Tibial nerve (tissue), 4 donors: ENCODE data around the gene RBP2. TPM values are rescaled to one million over a fixed set of nuclear protein-coding genes. Genes with fewer than 3 reads are reported as not detected.

Source experiments
- DNase-seq, 2 donors: peaks; one replicate each; pipeline ENCODE4 v3.0.0-alpha.2; 2019; ENCODE audit warnings: low spot score in 2 of 2
- H3K27ac ChIP-seq, 4 donors: fragments of 200-600 bp; sonication (generic) in 3 of 4; one replicate each; pipeline ENCODE4 v1.5.1; 2017 to 2019; ENCODE audit warnings: mild to moderate bottlenecking in 1 of 4
- H3K27me3 ChIP-seq, 2 donors: fragments of 200-600 bp; sonication (generic) in 1 of 2; one replicate each; pipeline versions ENCODE4 v1.5.1 to v1.6.0; 2017 to 2019
- H3K36me3 ChIP-seq, 3 donors: fragments of 200-600 bp; sonication (generic); one replicate each; pipeline ENCODE4 v1.5.1; 2018 to 2019
- H3K4me1 ChIP-seq, 4 donors: fragments of 200-600 bp; sonication (generic) in 3 of 4; one replicate each; pipeline ENCODE4 v1.5.1; 2017 to 2019
- H3K4me3 ChIP-seq, 4 donors: fragments of 200-600 bp; sonication (generic) in 3 of 4; one replicate each; pipeline ENCODE4 v1.5.1; 2017 to 2019; ENCODE audit warnings: mild to moderate bottlenecking in 1 of 4, moderate library complexity in 1 of 4
- H3K9me3 ChIP-seq, 4 donors: fragments of 200-600 bp; sonication (generic) in 3 of 4; one replicate each; pipeline ENCODE4 v1.5.1; 2017 to 2019
- EP300 ChIP-seq, 2 donors: sonication (generic); formaldehyde crosslinking; IDR thresholded peaks; one replicate each; pipeline ENCODE4 v1.6.1; 2017; ENCODE audit warnings: antibody characterized with exemption in 2 of 2, mild to moderate bottlenecking in 1 of 2
- POLR2A ChIP-seq, 2 donors: fragments of 450-650 bp; IDR thresholded peaks; one replicate each; pipeline ENCODE4 v1.6.1; 2017; ENCODE audit warnings: antibody characterized with exemption in 2 of 2, mild to moderate bottlenecking in 2 of 2, moderate library complexity in 2 of 2
- WGBS, 2 donors: methylation state at CpG; one replicate each; pipeline ENCODE4 v1.1.5; 2018; 5-methylcytosine and 5-hydroxymethylcytosine counted together
- total RNA-seq, 4 donors: library from RNA; depleted of rRNA; stranded (reverse); fragments of >200 nt; gene quantifications; one replicate each; pipeline ENCODE4 v1.1.0, GENCODE V29; 2016
- TF ChIP-seq, protein P1 (sequence below), 5 experiments: fragments of 200-600 bp in 3 of 5; fragments of 450-650 bp in 2 of 5; sonication (generic) in 3 of 5; IDR thresholded peaks; one replicate each; pipeline ENCODE4 v1.5.1; 2016 to 2019; ENCODE audit warnings: antibody characterized with exemption in 5 of 5, mild to moderate bottlenecking in 3 of 5, moderate library complexity in 2 of 5

RBP2 gene
- not detected for total RNA-seq

DNA sequence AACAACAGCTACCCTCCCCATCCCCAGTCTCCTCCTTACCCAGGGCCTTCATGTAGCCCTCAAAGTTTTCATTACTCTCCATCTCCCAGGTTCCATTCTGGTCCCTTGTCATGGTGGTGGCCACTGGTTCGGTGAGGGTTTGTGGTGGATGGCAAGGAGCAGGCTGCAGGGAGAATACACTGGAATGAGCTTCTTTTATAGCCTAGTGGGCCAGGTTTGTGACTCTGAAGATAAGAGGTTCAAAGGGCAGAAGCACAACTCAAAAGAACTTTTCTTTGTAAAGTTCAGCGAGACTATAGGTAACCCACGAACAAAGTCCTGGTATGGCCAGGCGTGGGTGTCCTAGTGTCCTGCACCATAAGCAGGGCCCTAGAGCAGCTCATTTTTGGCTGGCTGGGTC lies at the start of gene RBP2:
RBP2 (minus strand) TSS at position 169 of the 400 bp plus-strand sequence; CDS start at position 112, 57 bp downstream.
- TF ChIP-seq POLR2A (IDR thresholded peaks at IDR 0.05) = no peak
- TF ChIP-seq, protein P1, sequence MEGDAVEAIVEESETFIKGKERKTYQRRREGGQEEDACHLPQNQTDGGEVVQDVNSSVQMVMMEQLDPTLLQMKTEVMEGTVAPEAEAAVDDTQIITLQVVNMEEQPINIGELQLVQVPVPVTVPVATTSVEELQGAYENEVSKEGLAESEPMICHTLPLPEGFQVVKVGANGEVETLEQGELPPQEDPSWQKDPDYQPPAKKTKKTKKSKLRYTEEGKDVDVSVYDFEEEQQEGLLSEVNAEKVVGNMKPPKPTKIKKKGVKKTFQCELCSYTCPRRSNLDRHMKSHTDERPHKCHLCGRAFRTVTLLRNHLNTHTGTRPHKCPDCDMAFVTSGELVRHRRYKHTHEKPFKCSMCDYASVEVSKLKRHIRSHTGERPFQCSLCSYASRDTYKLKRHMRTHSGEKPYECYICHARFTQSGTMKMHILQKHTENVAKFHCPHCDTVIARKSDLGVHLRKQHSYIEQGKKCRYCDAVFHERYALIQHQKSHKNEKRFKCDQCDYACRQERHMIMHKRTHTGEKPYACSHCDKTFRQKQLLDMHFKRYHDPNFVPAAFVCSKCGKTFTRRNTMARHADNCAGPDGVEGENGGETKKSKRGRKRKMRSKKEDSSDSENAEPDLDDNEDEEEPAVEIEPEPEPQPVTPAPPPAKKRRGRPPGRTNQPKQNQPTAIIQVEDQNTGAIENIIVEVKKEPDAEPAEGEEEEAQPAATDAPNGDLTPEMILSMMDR (IDR thresholded peaks at IDR 0.05) = no peak
- no peaks in the 10 kb centered on the region for H3K27me3 ChIP-seq
- DNase-seq = no peak
- no peak within 1 kb of the TSS for H3K4me3 ChIP-seq
- no peaks in the 10 kb centered on the region for H3K4me1 ChIP-seq
- WGBS, 2 donors = 95 to 96% methylated on average over 4 of the region's 4 CpGs
- H3K27ac ChIP-seq = peak within 1 kb of the TSS in 1 of 4 donors; percentile 23
- peaks cover 0 to 3% (median 0%) of the 10 kb centered on the region in 4 donors for H3K9me3 ChIP-seq
- H3K36me3 ChIP-seq = peaks cover 0 to 5% (median 0%) of the 10 kb centered on the region in 3 donors

DNA sequence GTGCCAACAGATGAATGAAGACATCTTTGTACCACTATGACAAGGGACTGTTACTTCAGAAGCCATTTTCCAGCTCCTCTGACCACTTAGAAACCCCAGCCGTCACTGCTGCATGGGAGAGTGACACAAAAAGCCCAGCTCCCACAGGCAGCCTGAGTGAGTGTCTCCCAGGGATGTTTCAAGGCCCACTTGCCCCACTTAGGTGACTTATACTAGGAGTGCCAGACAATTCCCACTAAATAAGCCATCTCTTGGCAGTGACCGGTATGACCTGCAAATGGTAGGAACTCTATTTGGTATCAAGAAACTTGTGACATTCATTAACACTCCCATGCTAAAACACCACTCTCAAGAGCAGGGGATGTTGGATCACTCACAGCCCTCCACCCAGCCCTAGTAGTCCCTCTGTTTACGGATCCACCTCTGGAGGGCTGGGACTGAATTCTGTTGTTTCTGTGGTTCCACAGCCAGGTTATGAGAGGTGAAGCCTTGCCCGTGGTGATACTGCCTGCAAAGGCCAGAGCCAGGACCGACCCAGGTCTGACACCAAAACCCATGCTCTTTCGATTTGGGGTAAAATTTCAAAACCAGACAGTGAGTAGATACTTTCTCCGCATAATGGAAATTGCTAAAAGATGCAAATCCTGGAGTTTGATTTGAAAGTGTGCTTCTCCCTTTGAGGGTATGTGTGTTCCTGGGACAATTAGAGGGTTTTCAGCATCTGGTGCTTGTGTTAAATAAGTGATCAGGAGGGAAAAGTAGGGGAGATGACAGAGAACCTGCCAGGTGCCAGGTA lies 48.7 kb upstream of the RBP2 start:
- no peaks in the 10 kb centered on the region for H3K27me3 ChIP-seq
- TF ChIP-seq POLR2A (IDR thresholded peaks at IDR 0.05) (no peak), EP300 (IDR thresholded peaks at IDR 0.05) (no peak)
- TF ChIP-seq, protein P1 (IDR thresholded peaks at IDR 0.05) = no peak
- no peaks in the 10 kb centered on the region for H3K4me1 ChIP-seq
- H3K36me3 ChIP-seq = no peaks in the 10 kb centered on the region
- DNase-seq = no peak
- no peak overlapping the region for H3K4me3 ChIP-seq
- H3K27ac ChIP-seq = no peak overlapping the region
- WGBS, 2 donors = 92% methylated on average over 7 of the region's 7 CpGs
- no peaks in the 10 kb centered on the region for H3K9me3 ChIP-seq

DNA sequence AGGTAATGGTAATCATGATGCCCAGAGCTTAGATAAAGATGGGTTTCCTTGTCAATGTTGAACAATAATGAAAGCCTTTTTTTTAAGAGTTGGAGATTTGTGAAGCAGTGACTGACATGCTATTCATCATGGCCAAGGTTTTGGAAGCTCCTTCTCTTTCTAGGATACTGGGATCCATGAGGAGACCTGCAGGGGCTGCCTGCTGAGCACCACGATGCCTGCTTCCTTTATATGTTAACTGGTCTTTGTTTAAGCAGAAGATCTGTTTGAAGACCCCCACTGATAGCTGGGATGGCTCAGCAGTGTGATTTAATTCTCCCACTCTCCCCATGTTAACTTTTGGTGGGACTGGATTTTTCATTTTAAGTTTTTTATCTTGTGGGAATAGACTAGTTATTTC lies 47.4 kb upstream of the RBP2 start:
- Histone ChIP-seq H3K4me3 (no peak overlapping the region), H3K9me3 (no peaks in the 10 kb centered on the region), H3K36me3 (no peaks in the 10 kb centered on the region), H3K27me3 (no peaks in the 10 kb centered on the region), H3K4me1 (no peaks in the 10 kb centered on the region), H3K27ac (no peak overlapping the region)
- TF ChIP-seq POLR2A (IDR thresholded peaks at IDR 0.05) (no peak), EP300 (IDR thresholded peaks at IDR 0.05) (no peak)
- TF ChIP-seq, protein P1 (IDR thresholded peaks at IDR 0.05) = no peak
- 67 to 87% methylated on average over 1 of the region's 1 CpG for WGBS, 2 donors
- no peak for DNase-seq

DNA sequence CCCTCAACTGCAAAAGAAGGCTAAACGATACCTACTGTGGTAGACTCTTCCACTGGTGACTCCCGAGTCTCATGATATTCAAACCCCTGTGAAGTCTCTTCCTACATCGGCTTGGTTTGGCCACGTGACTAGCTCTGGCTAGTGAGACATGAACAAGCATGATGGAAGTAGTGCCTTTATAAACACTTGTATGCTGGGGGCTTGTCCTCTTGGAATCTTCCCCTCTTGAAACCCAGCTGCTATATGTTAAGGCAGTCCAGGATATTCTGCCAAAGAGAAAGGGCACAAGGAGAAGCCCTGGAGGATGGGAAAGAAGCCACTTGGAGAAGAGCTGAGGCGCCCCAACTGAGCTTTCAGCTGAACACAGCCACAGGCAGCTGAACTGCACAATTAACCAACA lies 46.9 kb upstream of the RBP2 start:
- no peak overlapping the region for H3K27ac ChIP-seq
- no peak overlapping the region for H3K4me3 ChIP-seq
- no peaks in the 10 kb centered on the region for H3K4me1 ChIP-seq
- TF ChIP-seq EP300 (IDR thresholded peaks at IDR 0.05) = no peak
- no peak for TF ChIP-seq POLR2A (IDR thresholded peaks at IDR 0.05)
- TF ChIP-seq, protein P1 (IDR thresholded peaks at IDR 0.05) = no peak
- no peaks in the 10 kb centered on the region for H3K36me3 ChIP-seq
- H3K9me3 ChIP-seq = no peaks in the 10 kb centered on the region
- H3K27me3 ChIP-seq = no peaks in the 10 kb centered on the region
- DNase-seq = no peak
- 98% methylated on average over 5 of the region's 5 CpGs for WGBS, 2 donors

DNA sequence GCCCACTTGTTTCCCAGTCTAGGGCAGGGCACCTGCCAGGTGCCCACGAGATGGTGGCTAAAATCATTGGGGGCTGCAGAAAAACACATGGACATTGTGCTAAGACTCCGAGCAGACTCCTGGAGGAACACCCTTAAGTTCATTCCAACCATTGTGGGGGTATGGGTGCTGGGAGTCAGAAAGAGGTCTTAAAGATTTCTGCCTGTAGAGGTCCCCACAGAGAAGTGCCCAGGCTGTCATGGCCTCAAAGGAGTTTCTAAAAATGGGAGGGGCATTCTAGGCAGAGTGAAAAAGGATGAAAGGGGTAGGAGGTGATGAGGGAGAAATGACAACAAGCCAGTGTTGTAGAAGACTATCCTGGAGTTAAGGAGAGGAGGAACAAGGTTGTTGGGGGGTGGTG lies 46.1 kb upstream of the RBP2 start:
- WGBS, 2 donors = 36 to 44% methylated on average over 2 of the region's 2 CpGs
- TF ChIP-seq POLR2A (IDR thresholded peaks at IDR 0.05) = no peak
- TF ChIP-seq, protein P1 (IDR thresholded peaks at IDR 0.05) = no peak
- TF ChIP-seq EP300 (IDR thresholded peaks at IDR 0.05) = no peak
- no peaks in the 10 kb centered on the region for H3K4me1 ChIP-seq

More for the DNA sequence above, 46.1 kb upstream of the RBP2 start:
- Histone ChIP-seq H3K9me3 (no peaks in the 10 kb centered on the region), H3K36me3 (no peaks in the 10 kb centered on the region), H3K27ac (no peak overlapping the region), H3K27me3 (no peaks in the 10 kb centered on the region), H3K4me3 (no peak overlapping the region)
- DNase-seq = no peak
